Transverse colon (tissue), 4 donors: Measurements from ENCODE around the gene C16orf87. TPM values are rescaled to one million over a fixed set of nuclear protein-coding genes. Genes with fewer than 3 reads are reported as not detected.
A peak's percentile ranks its signal among the peaks of the same experiment; 100 is the strongest.
"Not testable (repeated sequence)": the region's sequence is repeated elsewhere in the genome, so short reads cannot be mapped to it uniquely, and the experiment has no call there.

Source experiments
- DNase-seq: peaks from one replicate; pipeline ENCODE4 v3.0.0-alpha.2; 2019
- H3K27ac ChIP-seq, 4 donors: fragments of 200-600 bp; sonication (generic); 2 replicates each; pipeline ENCODE4 v1.5.1; 2016 to 2018; ENCODE audit warnings: inconsistent platforms in 4 of 4
- H3K27me3 ChIP-seq: fragments of 200-600 bp; sonication (generic); 2 replicates; pipeline ENCODE4 v1.5.1; 2017; ENCODE audit warnings: inconsistent platforms
- H3K36me3 ChIP-seq, 4 donors: fragments of 200-600 bp; sonication (generic); 2 replicates each; pipeline ENCODE4 v1.5.1; 2017 to 2019; ENCODE audit warnings: inconsistent platforms in 4 of 4
- H3K4me1 ChIP-seq, 4 donors: fragments of 200-600 bp; sonication (generic); 2 replicates each; pipeline ENCODE4 v1.5.1; 2017 to 2020; ENCODE audit warnings: inconsistent platforms in 4 of 4
- H3K4me3 ChIP-seq, 4 donors: fragments of 200-600 bp; sonication (generic); 1 replicate in 1 of 4; 2 replicates in 3 of 4; pipeline versions ENCODE4 v1.5.1 to v1.6.1; 2017 to 2019; ENCODE audit warnings: inconsistent platforms in 4 of 4
- H3K9me3 ChIP-seq, 2 donors: fragments of 200-600 bp; sonication (generic); 2 replicates each; pipeline ENCODE4 v1.5.1; 2017 to 2019; ENCODE audit warnings: inconsistent platforms in 2 of 2
- CTCF ChIP-seq, 5 experiments: fragments of 200-600 bp in 3 of 5; fragments of 450-650 bp in 2 of 5; sonication (generic) in 3 of 5; IDR thresholded peaks; 1 replicate in 2 of 5; 2 replicates in 3 of 5; pipeline ENCODE4 v1.5.1; 2016 to 2017; ENCODE audit warnings: antibody characterized with exemption in 5 of 5, inconsistent platforms in 3 of 5, mild to moderate bottlenecking in 2 of 5, moderate library complexity in 1 of 5
- EP300 ChIP-seq: sonication (generic); formaldehyde crosslinking; IDR thresholded peaks from one replicate; pipeline ENCODE4 v1.6.1; 2017; ENCODE audit warnings: antibody characterized with exemption, low read depth
- POLR2A ChIP-seq: fragments of 450-650 bp; IDR thresholded peaks from one replicate; pipeline ENCODE4 v1.6.1; 2016; ENCODE audit warnings: antibody characterized with exemption, mild to moderate bottlenecking, moderate library complexity
- POLR2AphosphoS5 ChIP-seq, 3 donors: sonication (generic); formaldehyde crosslinking; IDR thresholded peaks; one replicate each; pipeline ENCODE4 v1.6.1; 2016; ENCODE audit warnings: antibody characterized with exemption in 3 of 3
- WGBS, 2 donors: methylation state at CpG; one replicate each; pipeline ENCODE4 v1.1.5; 2018; ENCODE audit warnings: low coverage in 1 of 2; 5-methylcytosine and 5-hydroxymethylcytosine counted together
- in situ Hi-C, 4 donors: fragments of 200-750 bp; cut with MboI; loops; one replicate each; pipeline versions ENCODE4 v1.15.0 to v1.15.1; 2017; ENCODE audit warnings: low sequenced_read_pairs in 3 of 4, low pct_ligation_motif_present in 1 of 4, low pct_unique_long_range_greater_than_20kb in 1 of 4
- intact Hi-C: fragments of 100-400 bp; cut with DNase I; formaldehyde crosslinking; loops from one replicate; pipeline ENCODE4 v1.15.1; 2023; ENCODE audit warnings: low total_unique reads
- total RNA-seq, 4 donors: library from RNA; depleted of rRNA; stranded (reverse); fragments of >200 nt; gene quantifications; one replicate each; pipeline ENCODE4 v1.1.0, GENCODE V29; 2016

The C16orf87 gene
- total RNA-seq, 4 donors from 2014 or later: 0.20 to 10.6 (median 4.4) TPM

GRCh38 chr16:46788891-46789474, 42.0 kb downstream of the C16orf87 start:
- TF ChIP-seq POLR2AphosphoS5 (IDR thresholded peaks at IDR 0.05): no peak
- TF ChIP-seq CTCF (IDR thresholded peaks at IDR 0.05): no peak
- TF ChIP-seq POLR2A: no peak
- TF ChIP-seq EP300: no peak
- DNase-seq: no peak
- peak overlapping the region; percentile 48 to 67 (median 58) for H3K27ac ChIP-seq
- 63 to 66% methylated on average over 3 of the region's 3 CpGs for WGBS, 2 donors
- no peaks in the 10 kb centered on the region for H3K36me3 ChIP-seq
- no peak overlapping the region for H3K4me3 ChIP-seq
- no peaks in the 10 kb centered on the region for H3K27me3 ChIP-seq
- peaks cover 4 to 9% of the 10 kb centered on the region in 2 donors for H3K9me3 ChIP-seq
- peaks cover 0 to 7% (median 0%) of the 10 kb centered on the region in 4 donors for H3K4me1 ChIP-seq
- intact Hi-C loops: no loop called here
- in situ Hi-C loops: no loop called here

- 50 to 77% methylated on average over 1 of the region's 1 CpG for WGBS, 2 donors
- H3K27ac ChIP-seq: no peak overlapping the region
- no peak overlapping the region for H3K4me3 ChIP-seq
- H3K27me3 ChIP-seq: no peaks in the 10 kb centered on the region
- DNase-seq: no peak
- TF ChIP-seq POLR2A (no peak), CTCF (IDR thresholded peaks at IDR 0.05) (no peak), EP300 (no peak), POLR2AphosphoS5 (IDR thresholded peaks at IDR 0.05) (no peak)
- H3K4me1 ChIP-seq: peaks cover 0 to 7% (median 0%) of the 10 kb centered on the region in 4 donors
- H3K9me3 ChIP-seq: peaks cover 0 to 8% of the 10 kb centered on the region in 2 donors
- in situ Hi-C loops (no loop called here), intact Hi-C loops (no loop called here)
- no peaks in the 10 kb centered on the region for H3K36me3 ChIP-seq
Measured at GRCh38 chr16:46787909-46788308, 43.1 kb downstream of the C16orf87 start.

GRCh38 chr16:46785076-46785845, 45.7 kb downstream of the C16orf87 start:
- Histone ChIP-seq H3K4me1 (peaks cover 0 to 7% (median 0%) of the 10 kb centered on the region in 4 donors), H3K27ac (no peak overlapping the region), H3K4me3 (no peak overlapping the region), H3K27me3 (no peaks in the 10 kb centered on the region), H3K36me3 (no peaks in the 10 kb centered on the region), H3K9me3 (peaks cover 0 to 8% of the 10 kb centered on the region in 2 donors)
- TF ChIP-seq POLR2AphosphoS5 (IDR thresholded peaks at IDR 0.05) (no peak), CTCF (IDR thresholded peaks at IDR 0.05) (no peak), POLR2A (no peak), EP300 (no peak)
- no peak for DNase-seq
- in situ Hi-C loops: no loop called here
- intact Hi-C loops: no loop called here
- 50% methylated on average over 3 of the region's 3 CpGs; no CpG with 5 or more reads in 1 of the 2 donors for WGBS, 2 donors

GRCh38 chr16:46784569-46784968, 46.4 kb downstream of the C16orf87 start:
- in situ Hi-C loops, DNase-seq, intact Hi-C loops: not testable (repeated sequence)

More at GRCh38 chr16:46784569-46784968, 46.4 kb downstream of the C16orf87 start:
- H3K9me3 ChIP-seq, H3K4me3 ChIP-seq, H3K36me3 ChIP-seq, H3K27ac ChIP-seq, H3K4me1 ChIP-seq, H3K27me3 ChIP-seq: not testable (repeated sequence)
- 95 to 100% methylated on average over 1 to 2 of the region's 2 CpGs for WGBS, 2 donors
